ENCODE data around the gene RHO.

Gene RHO

DNA sequence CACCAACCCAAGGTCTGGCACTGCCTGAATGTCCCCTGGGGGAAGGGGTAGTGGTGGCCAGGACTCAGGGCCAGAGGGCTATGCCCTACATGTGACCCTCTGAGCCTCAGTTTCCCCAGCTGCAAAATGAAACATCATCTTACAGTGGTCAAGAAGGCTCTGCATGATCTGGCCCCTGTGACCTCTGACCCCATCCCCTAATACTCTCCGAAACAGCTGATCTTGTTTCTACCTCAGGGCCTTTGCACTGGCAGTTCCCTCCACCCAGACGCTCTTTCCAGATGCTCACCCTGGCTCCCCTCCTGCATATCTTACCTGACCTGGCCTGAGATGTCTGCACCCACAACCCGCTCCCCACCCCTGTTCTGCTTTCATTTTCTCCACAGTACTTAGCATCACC lies 56.2 kb downstream of the RHO start:
- no peak for DNase-seq

All from NCI-H2029 treated with DMSO at 0.1 percent for 48 hours (cell line).